ENCODE results near the gene ADD3. TPM values are rescaled to one million over a fixed set of nuclear protein-coding genes. Genes with fewer than 3 reads are reported as not detected.

ADD3 gene
- total RNA-seq, 1 experiment from 2014 or later: 32.4 TPM

DNA sequence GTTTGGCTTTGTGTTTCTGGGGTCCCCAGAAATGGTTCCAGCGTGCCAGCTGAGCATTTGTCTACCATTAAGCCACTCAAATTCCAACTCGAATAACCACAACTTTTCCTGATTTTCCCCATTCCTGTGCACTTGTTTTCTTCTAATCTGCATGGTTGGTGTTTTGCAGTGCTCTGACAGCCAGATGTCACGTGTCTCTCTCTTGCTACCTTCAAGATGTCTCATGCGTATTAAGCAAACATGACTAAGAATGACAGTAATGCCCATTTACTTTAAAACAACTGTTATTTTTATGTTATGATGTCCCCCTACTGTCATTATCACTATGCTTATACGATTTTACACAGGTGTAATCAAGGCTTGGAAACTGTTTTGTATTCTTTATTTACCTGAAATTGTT, 164.4 kb downstream of the ADD3 start:
- no peaks in the 10 kb centered on the region for H3K4me1 ChIP-seq (ENCODE audit: control insufficient read depth, insufficient read depth, low read length)
- intact Hi-C loops (cut with micrococcal nuclease; ENCODE audit: unreplicated experiment) (no loop called here), in situ Hi-C loops (cut with HindIII; ENCODE audit: low pct_unique_long_range_greater_than_20kb, low sequenced_read_pairs) (no loop called here)
- no peak overlapping the region for H3K4me3 ChIP-seq (ENCODE audit: low read depth in 2 of 2, low read length in 2 of 2)
- peak; percentile 42 for DNase-seq (ENCODE audit: low read depth, low spot score)
- no peak overlapping the region for H3K27ac ChIP-seq (ENCODE audit: low read length)
- CTCF ChIA-PET: no interaction called here
- TF ChIP-seq, protein P1, sequence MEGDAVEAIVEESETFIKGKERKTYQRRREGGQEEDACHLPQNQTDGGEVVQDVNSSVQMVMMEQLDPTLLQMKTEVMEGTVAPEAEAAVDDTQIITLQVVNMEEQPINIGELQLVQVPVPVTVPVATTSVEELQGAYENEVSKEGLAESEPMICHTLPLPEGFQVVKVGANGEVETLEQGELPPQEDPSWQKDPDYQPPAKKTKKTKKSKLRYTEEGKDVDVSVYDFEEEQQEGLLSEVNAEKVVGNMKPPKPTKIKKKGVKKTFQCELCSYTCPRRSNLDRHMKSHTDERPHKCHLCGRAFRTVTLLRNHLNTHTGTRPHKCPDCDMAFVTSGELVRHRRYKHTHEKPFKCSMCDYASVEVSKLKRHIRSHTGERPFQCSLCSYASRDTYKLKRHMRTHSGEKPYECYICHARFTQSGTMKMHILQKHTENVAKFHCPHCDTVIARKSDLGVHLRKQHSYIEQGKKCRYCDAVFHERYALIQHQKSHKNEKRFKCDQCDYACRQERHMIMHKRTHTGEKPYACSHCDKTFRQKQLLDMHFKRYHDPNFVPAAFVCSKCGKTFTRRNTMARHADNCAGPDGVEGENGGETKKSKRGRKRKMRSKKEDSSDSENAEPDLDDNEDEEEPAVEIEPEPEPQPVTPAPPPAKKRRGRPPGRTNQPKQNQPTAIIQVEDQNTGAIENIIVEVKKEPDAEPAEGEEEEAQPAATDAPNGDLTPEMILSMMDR (IDR thresholded peaks at IDR 0.05): no peak
- TF ChIP-seq POLR2AphosphoS5 (IDR thresholded peaks at IDR 0.05; ENCODE audit: low read depth, low read length) (no peak), TCF7L2 (IDR thresholded peaks at IDR 0.05; ENCODE audit: low read depth, low read length) (no peak), SIN3A (IDR thresholded peaks at IDR 0.05; ENCODE audit: borderline replicate concordance, insufficient read depth, low read depth, low read length) (no peak), REST (IDR thresholded peaks at IDR 0.05; ENCODE audit: insufficient read depth in 1 of 2, low read depth in 2 of 2, low read length in 1 of 2) (no peak)
- H3K36me3 ChIP-seq (ENCODE audit: control insufficient read depth, insufficient read depth, low read length): no peaks in the 10 kb centered on the region
- no TSS peak for BruUV-seq (replicated peaks)
- ATAC-seq: no peak
- POLR2A ChIA-PET: interaction anchor here (0.6 kb wide), 2 partner anchors 14 to 557 kb away, joined by 7 to 10 read pairs; no protein-coding TSS in a partner anchor
- peaks cover 21% of the 10 kb centered on the region for H3K27me3 ChIP-seq (ENCODE audit: control insufficient read depth, insufficient read depth, low read length)
- no peaks in the 10 kb centered on the region for H3K9me3 ChIP-seq (ENCODE audit: control insufficient read depth, insufficient read depth, low read depth, low read length)

DNA sequence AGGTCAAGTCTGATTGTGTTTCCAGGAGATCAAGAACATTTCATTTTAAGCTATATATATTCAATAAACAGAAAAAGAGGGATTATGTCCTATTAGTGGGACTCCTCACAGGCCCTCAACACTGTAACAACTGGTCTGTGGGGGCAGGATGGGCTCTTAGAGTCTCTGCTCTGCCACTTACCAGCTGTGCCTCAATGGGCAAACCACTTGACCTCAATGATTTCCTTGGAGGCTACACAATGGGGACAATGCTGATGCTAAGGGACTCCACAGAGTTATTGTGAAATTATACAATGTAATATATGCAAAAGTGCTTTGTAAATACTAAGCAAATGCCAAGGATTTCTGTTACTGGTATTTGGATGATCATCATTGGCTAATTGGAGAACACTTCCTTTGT, 166.4 kb downstream of the ADD3 start:
- no peak overlapping the region for H3K27ac ChIP-seq (ENCODE audit: low read length)
- TF ChIP-seq POLR2AphosphoS5 (IDR thresholded peaks at IDR 0.05; ENCODE audit: low read depth, low read length): no peak
- TF ChIP-seq TCF7L2 (IDR thresholded peaks at IDR 0.05; ENCODE audit: low read depth, low read length): no peak
- TF ChIP-seq REST (IDR thresholded peaks at IDR 0.05; ENCODE audit: insufficient read depth in 1 of 2, low read depth in 2 of 2, low read length in 1 of 2): no peak
- TF ChIP-seq, protein P1 (IDR thresholded peaks at IDR 0.05): no peak
- no peak for TF ChIP-seq SIN3A (IDR thresholded peaks at IDR 0.05; ENCODE audit: borderline replicate concordance, insufficient read depth, low read depth, low read length)
- H3K9me3 ChIP-seq (ENCODE audit: control insufficient read depth, insufficient read depth, low read depth, low read length): no peaks in the 10 kb centered on the region
- BruUV-seq (replicated peaks): no TSS peak
- ATAC-seq: no peak
- no peak overlapping the region for H3K4me3 ChIP-seq (ENCODE audit: low read depth in 2 of 2, low read length in 2 of 2)
- CTCF ChIA-PET: no interaction called here
- no peak for DNase-seq (ENCODE audit: low read depth, low spot score)
- in situ Hi-C loops (cut with HindIII; ENCODE audit: low pct_unique_long_range_greater_than_20kb, low sequenced_read_pairs): no loop called here
- no peaks in the 10 kb centered on the region for H3K36me3 ChIP-seq (ENCODE audit: control insufficient read depth, insufficient read depth, low read length)
- intact Hi-C loops (cut with micrococcal nuclease; ENCODE audit: unreplicated experiment): no loop called here
- POLR2A ChIA-PET: no interaction called here
- H3K27me3 ChIP-seq (ENCODE audit: control insufficient read depth, insufficient read depth, low read length): peaks cover 9% of the 10 kb centered on the region
- no peaks in the 10 kb centered on the region for H3K4me1 ChIP-seq (ENCODE audit: control insufficient read depth, insufficient read depth, low read length)

Measured in Panc1 (cell line).